ENCODE data around the gene PQBP1. TPM values are rescaled to one million over a fixed set of nuclear protein-coding genes. Genes with fewer than 3 reads are reported as not detected.

PQBP1 gene
- total RNA-seq, 4 donors from 2014 or later, result 52.4 to 76.2 (median 57.2) TPM

GRCh38 chrX:48911412-48912182, 13.9 kb downstream of the PQBP1 start, which contains the start of gene SLC35A2:
SLC35A2 (minus strand) TSS chrX:48911646; CDS start chrX:48911636, 10 bp downstream.
- no peak for TF ChIP-seq CTCF (IDR thresholded peaks at IDR 0.05)
- TF ChIP-seq POLR2A (IDR thresholded peaks at IDR 0.05), result peak; percentile 5 to 71
- Histone ChIP-seq H3K4me3 (replicated peaks in 1 of 3) (peak within 1 kb of the TSS; percentile 39 to 81 (median 54)), H3K27ac (peak within 1 kb of the TSS; percentile 2 to 61 (median 51)), H3K36me3 (no peaks in the 10 kb centered on the region), H3K27me3 (no peaks in the 10 kb centered on the region), H3K4me1 (peaks cover under 1 to 3% of the 10 kb centered on the region in 2 donors), H3K9me3 (no peaks in the 10 kb centered on the region)
- intact Hi-C loops (cut with DNase I), result no loop called here
- WGBS, 2 donors, result 0 to 2% methylated on average over 16 to 27 of the region's 60 CpGs
- peak; percentile 84 to 87 for DNase-seq

- WGBS, 2 donors, result 80 to 96% methylated on average over 2 to 5 of the region's 5 CpGs
Measured at GRCh38 chrX:48913605-48914366, 16.1 kb downstream of the PQBP1 start.

GRCh38 chrX:48914593-48915493, 17.1 kb downstream of the PQBP1 start:
- Histone ChIP-seq H3K9me3 (no peaks in the 10 kb centered on the region), H3K36me3 (no peaks in the 10 kb centered on the region), H3K4me1 (peaks cover 4 to 11% of the 10 kb centered on the region in 2 donors), H3K27me3 (no peaks in the 10 kb centered on the region), H3K4me3 (replicated peaks in 1 of 3) (no peak overlapping the region), H3K27ac (no peak overlapping the region)
- TF ChIP-seq CTCF (IDR thresholded peaks at IDR 0.05), result no peak
- TF ChIP-seq POLR2A (IDR thresholded peaks at IDR 0.05), result no peak
- intact Hi-C loops (cut with DNase I), result no loop called here
- 86 to 89% methylated on average over 1 to 9 of the region's 13 CpGs for WGBS, 2 donors
- DNase-seq, result no peak

More at GRCh38 chrX:48913605-48914366, 16.1 kb downstream of the PQBP1 start:
- intact Hi-C loops (cut with DNase I), result no loop called here
- no peaks in the 10 kb centered on the region for H3K27me3 ChIP-seq
- no peak overlapping the region for H3K4me3 ChIP-seq (replicated peaks in 1 of 3)
- DNase-seq, result no peak
- no peaks in the 10 kb centered on the region for H3K9me3 ChIP-seq
- TF ChIP-seq CTCF (IDR thresholded peaks at IDR 0.05) (no peak), POLR2A (IDR thresholded peaks at IDR 0.05) (no peak)
- H3K27ac ChIP-seq, result no peak overlapping the region
- no peaks in the 10 kb centered on the region for H3K36me3 ChIP-seq
- peaks cover 4 to 10% of the 10 kb centered on the region in 2 donors for H3K4me1 ChIP-seq

GRCh38 chrX:48917139-48918001, 19.6 kb downstream of the PQBP1 start:
- Histone ChIP-seq H3K27ac (no peak overlapping the region), H3K9me3 (no peaks in the 10 kb centered on the region), H3K4me1 (peaks cover 4 to 12% of the 10 kb centered on the region in 2 donors), H3K4me3 (replicated peaks in 1 of 3) (peak overlapping the region in 1 of 3 donors; percentile 42), H3K27me3 (no peaks in the 10 kb centered on the region), H3K36me3 (peaks cover 3 to 4% of the 10 kb centered on the region in 2 donors)
- TF ChIP-seq POLR2A (IDR thresholded peaks at IDR 0.05), result no peak
- TF ChIP-seq CTCF (IDR thresholded peaks at IDR 0.05), result peak; percentile 76 to 90 (median 86)
- intact Hi-C loops (cut with DNase I), result no loop called here
- WGBS, 2 donors, result 30 to 47% methylated on average over 11 to 18 of the region's 27 CpGs
- DNase-seq, result peak; percentile 88 to 89

Measured in thyroid gland (tissue), 4 donors.